ENCODE measurements around the gene IGFBP3.

DNA sequence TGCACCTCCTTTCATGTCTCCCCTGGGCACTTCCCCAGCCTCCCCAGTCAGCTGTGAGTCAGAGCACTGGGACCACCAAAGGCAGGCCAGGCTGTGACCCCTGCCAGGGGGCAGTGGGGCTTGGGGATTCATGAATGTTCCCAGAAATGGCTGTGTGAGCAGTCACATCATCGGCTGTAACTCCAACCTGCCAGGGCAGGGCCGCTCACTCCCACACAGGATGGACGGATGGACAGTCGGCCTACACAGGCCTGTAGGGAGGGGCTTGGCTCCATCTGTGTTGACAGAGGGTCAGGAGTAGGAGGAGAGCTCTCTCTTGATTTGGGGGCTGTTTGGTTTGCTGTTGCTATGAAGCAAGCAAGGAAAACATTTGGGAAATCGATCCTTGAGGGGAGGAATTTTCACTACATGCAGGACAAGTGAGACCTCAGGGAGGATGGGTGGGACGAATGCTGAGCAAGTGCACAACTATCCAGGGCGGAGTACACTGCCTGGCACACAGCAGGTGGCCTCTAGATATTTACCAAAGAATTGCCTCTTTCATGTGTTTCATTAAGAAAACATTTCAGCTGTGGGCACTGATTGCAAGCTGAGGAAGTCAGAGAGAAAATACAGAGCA lies 35.7 kb downstream of the IGFBP3 start:
- TF ChIP-seq, protein P1, sequence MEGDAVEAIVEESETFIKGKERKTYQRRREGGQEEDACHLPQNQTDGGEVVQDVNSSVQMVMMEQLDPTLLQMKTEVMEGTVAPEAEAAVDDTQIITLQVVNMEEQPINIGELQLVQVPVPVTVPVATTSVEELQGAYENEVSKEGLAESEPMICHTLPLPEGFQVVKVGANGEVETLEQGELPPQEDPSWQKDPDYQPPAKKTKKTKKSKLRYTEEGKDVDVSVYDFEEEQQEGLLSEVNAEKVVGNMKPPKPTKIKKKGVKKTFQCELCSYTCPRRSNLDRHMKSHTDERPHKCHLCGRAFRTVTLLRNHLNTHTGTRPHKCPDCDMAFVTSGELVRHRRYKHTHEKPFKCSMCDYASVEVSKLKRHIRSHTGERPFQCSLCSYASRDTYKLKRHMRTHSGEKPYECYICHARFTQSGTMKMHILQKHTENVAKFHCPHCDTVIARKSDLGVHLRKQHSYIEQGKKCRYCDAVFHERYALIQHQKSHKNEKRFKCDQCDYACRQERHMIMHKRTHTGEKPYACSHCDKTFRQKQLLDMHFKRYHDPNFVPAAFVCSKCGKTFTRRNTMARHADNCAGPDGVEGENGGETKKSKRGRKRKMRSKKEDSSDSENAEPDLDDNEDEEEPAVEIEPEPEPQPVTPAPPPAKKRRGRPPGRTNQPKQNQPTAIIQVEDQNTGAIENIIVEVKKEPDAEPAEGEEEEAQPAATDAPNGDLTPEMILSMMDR (IDR thresholded peaks at IDR 0.05) = no peak
- no peak for TF ChIP-seq EZH2phosphoT487 (IDR thresholded peaks at IDR 0.05)
- no peak for TF ChIP-seq EZH2 (IDR thresholded peaks at IDR 0.05)
